CD4-positive, alpha-beta T cell treated with Interferon gamma for 1 hour (primary cell): ENCODE data around the gene SEPTIN5.

Experiments used
- DNase-seq: peaks from one replicate; pipeline ENCODE4 v3.0.0-alpha.2; 2020

Gene SEPTIN5

DNA sequence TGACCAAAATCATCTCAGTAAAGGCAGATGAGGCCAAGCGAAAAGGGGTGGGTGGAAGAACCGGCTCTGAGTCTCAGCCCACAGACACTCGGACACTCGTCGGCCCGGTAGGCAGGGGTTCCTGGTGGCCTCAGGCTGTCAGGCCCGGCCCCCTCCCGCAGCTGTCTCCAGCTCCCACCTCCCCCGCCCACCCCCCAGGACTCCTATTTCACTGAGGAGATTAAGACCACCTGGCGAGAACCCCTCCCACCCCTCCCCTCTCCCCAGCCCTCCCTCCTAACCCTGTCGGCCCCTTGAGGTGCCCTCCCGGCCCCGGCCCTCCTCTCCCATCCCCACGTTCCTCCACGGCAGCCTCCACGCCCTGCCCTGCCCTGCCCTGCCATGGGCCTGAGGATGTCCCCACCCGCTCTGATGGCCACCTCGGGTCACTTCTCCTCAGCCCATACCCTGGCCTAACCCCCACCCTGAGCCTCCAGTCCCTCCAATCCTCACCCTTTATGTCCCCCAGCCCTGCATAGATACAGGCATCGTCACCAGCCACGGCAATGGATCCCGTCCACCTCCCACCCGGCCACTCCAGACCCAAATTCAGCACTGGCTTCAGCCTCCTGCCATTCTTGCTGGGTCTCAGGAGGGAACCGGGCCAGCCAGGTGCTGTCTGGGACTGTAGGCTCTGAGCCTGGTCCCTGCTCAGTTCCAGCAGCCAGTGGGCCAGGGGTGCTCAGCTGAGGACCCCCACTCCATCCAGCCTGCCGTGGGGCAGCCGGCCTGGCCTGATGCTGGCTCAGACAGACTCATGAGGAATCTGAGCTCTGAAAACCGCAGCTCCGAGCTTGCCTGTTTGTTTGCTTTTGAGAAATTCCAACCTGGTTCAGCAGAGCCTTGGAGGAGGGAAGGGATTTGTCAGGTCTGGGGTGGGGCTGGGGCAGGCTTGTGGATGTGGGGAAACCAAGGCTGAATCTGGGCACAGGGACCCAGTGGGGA, 36.5 kb downstream of the SEPTIN5 start:
- no peak for DNase-seq

GRCh38 chr22:19751497-19752245, 37.4 kb downstream of the SEPTIN5 start:
- DNase-seq, result no peak

DNA sequence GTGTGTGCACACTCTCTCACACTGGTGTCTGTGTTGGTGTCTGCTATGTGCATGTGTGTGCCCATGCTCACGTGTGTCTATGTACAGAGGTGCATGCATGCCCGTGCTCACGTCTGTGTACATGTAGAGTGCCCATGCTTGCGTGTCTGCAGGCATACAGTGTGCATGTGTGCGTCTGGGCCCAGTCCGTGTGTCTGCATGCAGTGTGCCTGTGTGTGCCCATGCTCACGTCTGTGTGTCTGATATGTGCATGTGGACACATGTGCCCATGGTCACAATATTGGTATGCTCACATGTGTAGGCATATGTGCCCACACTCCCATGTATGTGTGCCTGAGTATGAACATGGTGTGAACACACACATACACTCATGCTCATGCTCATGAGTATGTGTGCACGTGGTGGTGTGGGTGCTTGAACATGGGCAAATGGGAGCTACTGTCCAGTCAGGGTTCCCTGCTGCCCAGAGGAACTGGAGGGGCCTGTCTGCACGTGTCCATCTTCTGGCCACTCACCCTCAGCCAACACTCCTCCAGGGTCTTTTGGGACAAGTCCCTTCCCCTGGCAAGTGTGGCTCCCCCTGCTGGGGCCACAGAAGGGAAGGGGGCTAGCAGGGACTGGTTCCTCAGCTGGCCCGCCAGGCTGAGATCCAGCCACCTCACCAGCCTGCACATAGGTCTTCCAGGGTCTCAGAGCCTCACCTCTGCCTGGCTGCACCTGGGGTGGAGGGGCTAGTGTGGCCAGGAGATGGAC, 39.0 kb downstream of the SEPTIN5 start:
- DNase-seq, result no peak

DNA sequence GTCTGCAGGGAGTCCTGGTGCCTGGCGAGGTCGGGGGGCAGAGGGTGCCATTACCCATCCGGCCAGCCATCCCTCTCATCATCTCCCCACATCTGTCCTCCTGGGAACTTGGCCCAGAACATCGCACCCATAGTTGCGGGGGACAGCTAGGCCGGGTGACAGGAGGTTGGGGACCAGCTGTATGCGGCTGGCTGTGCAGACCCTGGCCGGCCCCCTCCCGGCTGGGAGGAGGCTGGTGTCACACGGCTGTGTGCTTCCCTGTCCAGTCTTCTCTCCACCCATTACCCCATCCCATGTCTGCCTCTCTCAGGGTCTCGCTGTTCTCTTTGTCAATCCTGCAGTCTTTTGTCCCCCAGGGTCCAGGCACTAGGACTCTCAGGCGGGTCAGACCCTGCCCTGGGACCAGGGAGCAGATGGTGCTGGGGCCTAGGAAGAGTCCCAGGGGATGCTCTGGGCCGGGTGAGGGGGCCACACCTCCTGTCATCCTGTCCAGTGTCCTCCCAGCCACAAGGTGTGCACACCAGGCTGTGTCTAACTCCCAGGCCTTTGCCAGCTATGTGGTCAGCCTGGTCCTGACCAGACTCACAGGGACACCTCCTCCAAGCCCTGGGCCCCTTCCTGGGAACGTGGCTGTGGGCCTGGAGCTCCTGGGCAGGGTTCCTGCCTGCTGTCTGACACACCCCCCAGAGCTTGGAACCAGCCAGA, 39.8 kb downstream of the SEPTIN5 start:
- no peak for DNase-seq

DNA sequence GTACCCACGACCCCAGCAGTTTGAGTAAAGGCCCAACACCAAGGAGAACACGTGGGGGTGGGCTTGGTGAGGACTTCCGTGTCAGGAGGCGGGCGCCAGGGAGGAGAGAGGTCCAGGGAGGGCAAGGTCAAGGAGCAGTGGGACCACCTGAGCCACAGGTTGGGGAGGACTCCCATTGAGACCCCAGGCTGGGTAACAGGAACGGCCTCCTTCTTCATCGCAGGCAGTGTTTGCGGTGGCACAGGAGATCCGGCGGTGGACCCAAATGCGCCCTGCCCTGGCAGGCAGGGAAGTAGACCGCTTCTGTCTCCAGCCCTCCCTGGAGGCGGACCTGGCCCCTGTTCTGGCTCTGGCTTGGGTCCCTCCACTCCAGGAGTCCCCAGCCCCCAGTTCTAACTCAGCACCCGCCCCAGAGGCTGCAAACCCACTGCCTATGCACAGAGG, 40.4 kb downstream of the SEPTIN5 start:
- DNase-seq, result no peak

DNA sequence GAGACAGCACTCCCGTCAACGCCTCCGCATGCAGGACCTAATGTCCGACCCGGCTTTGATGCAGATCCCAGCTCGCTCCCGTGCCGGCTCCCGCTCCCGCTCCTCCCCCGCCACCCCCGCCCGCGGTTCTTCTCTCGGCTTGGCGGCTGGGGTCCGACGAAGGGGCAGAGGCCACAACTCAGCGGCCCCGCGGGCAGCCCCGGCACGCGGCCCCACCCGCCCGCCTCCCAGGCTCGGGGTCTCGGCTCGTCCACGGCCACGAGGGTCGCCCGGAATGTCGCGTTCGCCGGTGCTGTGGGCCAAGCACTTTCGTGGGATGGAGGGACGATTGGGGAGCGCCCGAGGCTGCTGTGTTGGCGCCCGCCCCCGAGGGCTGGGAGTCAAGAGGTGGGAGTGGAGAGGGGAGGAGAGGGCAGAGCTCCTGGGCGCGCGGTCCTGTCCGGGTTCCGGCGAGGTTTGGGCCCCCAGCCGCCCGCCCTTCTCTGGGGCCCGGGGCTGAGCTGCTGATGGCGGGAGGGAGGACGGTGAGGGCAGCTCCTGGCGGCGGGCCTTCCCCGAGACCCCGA, 40.9 kb downstream of the SEPTIN5 start:
- no peak for DNase-seq

DNA sequence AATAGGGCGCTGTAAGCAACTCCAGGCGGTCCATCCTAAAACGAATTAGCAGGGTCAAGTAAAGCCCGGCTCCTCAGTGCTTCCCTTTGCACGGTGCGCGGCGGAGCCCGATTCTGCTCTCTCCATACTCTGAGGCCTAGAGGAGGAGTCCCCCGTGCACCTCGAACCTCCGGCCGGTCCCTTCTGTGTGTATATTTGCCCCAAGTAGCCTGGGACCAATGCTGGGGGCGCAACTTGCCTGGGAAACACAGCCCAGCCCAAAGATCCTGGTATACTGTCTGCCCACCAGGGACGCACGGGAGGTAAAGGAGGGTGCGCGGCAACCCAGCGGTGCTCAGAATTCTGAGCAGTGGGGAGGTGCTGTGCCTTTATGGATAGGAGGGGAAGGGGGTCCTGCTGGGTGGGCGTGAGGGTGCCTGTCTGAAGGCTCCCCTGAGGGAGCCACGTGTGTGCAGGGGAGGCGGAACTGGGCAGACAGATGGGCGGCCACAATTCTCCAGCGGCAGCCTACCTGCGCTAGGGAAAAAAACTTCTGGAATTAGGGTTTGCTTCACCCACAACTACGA, 41.5 kb downstream of the SEPTIN5 start:
- DNase-seq, result no peak

- DNase-seq, result peak; percentile 60
These were observed 42.2 kb downstream of the SEPTIN5 start for GRCh38 chr22:19756288-19757128.

DNA sequence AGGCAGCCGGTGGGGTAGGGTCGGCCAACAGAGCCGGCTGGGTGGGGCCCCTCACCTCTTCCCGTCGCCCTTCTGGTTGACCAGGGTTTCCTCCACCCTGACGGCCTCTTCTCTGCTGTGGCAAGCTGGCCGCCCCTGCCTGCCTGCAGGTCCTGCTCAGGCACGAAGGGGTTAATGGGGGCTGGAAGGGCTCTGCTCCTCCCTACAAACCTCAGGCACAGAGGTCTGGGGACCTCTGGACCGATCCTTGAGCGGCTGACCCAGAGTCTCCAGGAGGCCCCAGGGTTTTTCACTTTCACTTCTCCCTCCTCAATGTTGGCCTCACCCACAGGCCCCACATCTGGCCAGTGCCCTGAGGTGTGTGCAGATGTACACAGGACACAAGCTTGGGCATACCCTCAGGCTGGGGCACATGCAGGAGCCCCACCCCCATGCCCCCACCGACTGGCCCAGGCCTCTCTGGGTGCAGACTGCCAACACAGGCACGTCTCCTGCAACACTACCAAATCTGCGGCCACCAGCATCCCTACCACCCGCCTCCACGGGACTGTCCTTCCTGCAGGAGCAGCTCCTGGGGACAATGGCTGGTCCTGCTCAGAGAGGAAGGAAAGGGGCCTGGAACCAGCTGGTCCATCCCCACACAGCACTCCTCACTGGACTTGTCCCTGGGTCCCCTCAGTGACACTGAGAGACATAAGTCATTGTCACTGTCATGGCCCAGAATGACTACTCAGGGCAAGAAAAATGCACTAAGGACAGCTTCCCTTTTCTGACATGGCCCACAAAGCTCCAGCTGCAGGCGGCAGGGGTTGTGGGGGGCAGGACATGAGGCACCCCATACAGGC, 43.1 kb downstream of the SEPTIN5 start:
- peak; percentile 6 for DNase-seq

DNA sequence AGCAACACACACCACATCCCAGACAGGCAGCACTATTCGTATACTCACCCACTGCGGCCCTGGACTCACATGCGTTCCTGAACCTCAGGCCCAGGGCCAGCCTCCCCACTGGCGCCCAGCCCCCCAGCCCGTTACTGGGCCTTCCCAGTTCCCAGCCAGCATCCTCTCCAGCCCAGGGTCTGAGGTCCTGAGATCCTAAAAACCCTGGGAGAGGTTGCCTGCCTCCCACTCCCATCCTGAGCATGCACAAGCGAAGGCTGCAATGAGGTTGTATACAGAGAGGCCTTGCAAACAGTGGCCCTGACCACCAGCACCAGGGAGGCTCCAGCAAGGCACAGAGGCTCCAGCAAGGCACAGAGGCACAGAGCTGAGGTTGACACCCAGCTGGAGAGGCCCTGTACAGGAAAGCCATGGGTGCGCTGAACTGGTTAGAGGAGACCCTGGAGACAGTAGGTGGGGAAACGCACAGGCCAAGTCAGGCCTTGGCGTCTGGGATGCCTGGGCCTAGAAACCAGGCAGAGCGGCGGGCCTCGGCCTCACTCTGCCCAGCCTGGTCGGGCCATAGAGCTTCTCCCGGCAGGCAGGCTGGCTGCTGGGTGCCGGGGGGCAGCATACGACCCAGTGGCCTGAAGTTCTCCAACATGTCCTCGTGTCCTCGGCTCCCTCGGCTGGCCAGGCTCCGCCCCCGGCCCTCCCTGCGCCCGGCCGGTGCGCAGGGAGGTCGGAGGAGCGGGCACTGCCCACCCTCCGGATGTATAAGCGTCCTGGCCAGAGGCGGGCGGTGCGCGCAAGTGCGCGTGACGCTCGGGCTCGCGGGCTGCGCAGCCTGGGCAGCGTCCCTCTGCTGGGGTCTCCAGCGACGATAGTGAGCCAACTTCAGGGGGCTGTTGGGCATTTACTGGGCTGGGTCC, 43.9 kb downstream of the SEPTIN5 start:
- DNase-seq, result no peak

GRCh38 chr22:19758896-19759426, 44.7 kb downstream of the SEPTIN5 start:
- no peak for DNase-seq

DNA sequence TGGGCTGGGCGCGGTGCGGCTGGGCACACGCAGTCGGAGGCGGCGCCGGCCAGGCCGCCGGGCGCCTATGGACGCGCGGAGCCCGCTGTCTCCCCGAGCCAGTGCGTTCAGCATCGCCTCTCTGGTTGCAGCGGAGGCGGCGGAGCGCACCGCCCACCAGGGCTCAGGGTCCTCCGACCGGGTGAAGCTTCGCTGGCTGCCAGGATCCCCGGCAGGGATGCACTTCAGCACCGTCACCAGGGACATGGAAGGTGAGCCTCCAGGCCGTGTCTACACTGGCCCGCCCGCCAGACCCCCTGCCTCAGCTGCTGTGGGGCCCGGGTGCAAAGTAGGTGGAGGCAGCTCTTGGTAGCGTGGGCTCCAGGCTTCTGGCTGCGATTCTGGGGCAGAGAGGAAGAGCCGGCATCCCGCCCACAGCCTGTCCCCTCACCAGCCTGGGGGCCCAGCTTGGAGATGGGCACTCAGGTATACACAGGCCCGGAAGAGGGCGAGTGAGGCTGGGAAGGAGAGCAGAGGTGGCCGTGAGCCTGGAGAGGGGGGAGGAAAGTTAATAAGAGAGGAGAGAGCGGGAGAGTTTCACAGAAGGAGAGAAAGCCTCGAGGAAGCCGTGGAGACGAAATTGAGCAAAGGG, 45.2 kb downstream of the SEPTIN5 start:
- no peak for DNase-seq

- no peak for DNase-seq
These were observed 46.0 kb downstream of the SEPTIN5 start, which contains the start of gene TBX1 for GRCh38 chr22:19760058-19760950. Gene TBX1 (plus strand): TSS chr22:19760778. CDS start chr22:19760844, 66 bp downstream.

GRCh38 chr22:19760951-19761724, 46.8 kb downstream of the SEPTIN5 start:
- no peak for DNase-seq

GRCh38 chr22:19761725-19762567, 47.6 kb downstream of the SEPTIN5 start:
- no peak for DNase-seq
